Skin epidermis (tissue), 12 donors: Measurements from ENCODE around the gene CLASP1.
"Not testable (repeated sequence)": the region's sequence is repeated elsewhere in the genome, so short reads cannot be mapped to it uniquely, and the experiment has no call there.

Experiments
- H3K27ac ChIP-seq, 21 experiments: fragments of 200-600 bp; sonication (generic) in 11 of 21; one replicate each; pipeline ENCODE4 v1.5.0; 2020; ENCODE audit warnings: mild to moderate bottlenecking in 3 of 21, inconsistent platforms in 2 of 21, moderate library complexity in 2 of 21
- H3K4me3 ChIP-seq, 7 experiments: fragments of 200-600 bp; sonication (generic) in 2 of 7; one replicate each; pipeline ENCODE4 v1.5.0; 2020; ENCODE audit warnings: inconsistent platforms in 2 of 7, mild to moderate bottlenecking in 2 of 7, moderate library complexity in 1 of 7

Gene CLASP1

DNA sequence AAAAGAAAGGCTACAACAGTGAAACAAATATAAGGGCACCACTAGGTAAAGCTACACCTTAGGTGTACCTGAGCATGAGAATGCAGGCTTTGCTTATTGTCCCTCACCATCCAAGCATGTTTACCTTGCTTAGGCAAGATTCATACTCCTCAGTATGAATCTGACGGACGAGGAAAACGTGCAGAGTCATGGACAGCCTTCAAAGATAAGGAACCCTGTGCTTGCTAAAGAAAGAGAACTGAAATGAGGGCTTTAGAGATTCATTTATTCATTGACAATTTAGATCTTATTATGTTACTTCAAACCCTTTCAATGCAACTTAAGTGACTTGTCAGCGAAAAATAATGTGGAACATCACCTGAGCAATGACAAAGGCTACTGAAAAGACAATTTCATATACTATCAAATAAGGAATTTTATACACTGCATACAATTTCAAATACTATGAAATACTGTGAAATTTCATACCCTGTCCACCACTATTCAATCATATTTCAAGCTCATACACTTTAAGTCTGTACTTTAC lies 21.7 kb downstream of the CLASP1 start:
- Histone ChIP-seq H3K4me3 (no peak overlapping the region), H3K27ac (no peak overlapping the region)

GRCh38 chr2:121626777-121627524 lies 22.3 kb downstream of the CLASP1 start:
- H3K27ac ChIP-seq = no peak overlapping the region
- H3K4me3 ChIP-seq = no peak overlapping the region

DNA sequence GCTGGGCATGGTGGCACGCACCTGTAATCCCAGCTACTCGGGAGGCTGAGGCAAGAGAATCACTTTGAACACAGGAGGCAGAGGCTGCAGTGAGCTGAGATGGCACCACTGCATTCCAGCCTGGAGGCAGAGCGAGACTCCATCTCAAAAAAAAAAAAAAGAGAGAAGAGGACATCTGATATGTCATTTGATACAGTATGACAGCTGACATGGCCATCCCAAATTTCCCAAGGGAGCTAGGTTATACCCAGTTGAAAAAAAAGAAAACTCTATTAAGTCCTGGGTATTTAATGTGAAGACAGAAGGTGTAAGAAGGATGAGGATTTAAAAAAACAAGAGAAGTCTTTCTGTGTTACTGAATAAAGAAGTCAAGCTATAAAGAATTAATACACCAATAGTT lies 23.3 kb downstream of the CLASP1 start:
- no peak overlapping the region for H3K4me3 ChIP-seq
- H3K27ac ChIP-seq = no peak overlapping the region

GRCh38 chr2:121617042-121617599 lies 32.1 kb downstream of the CLASP1 start:
- H3K27ac ChIP-seq = no peak overlapping the region

DNA sequence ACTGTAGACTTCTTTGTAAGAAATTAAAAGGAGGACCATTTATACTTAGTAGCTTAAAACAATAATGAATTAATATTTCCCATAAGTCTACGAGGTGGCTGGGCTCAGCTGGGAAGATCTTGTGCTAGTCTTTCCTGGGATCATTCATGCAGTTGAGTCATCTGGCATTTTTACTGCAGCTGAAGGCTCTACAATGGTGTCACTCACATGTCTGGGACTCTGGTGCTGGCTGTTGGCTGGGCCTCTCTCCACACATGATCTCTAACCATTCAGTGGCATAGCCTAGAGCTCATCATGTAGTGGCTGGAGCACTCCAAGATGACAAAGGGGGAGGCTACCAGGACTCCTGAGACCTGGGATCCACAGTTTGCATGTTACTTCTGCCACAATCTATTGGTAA lies 35.5 kb downstream of the CLASP1 start:
- Histone ChIP-seq H3K27ac (no peak overlapping the region), H3K4me3 (no peak overlapping the region)

More at GRCh38 chr2:121617042-121617599, 32.1 kb downstream of the CLASP1 start:
- H3K4me3 ChIP-seq = no peak overlapping the region

- Histone ChIP-seq H3K27ac (no peak overlapping the region), H3K4me3 (no peak overlapping the region)
Measured at GRCh38 chr2:121613152-121613551, 36.1 kb downstream of the CLASP1 start.

DNA sequence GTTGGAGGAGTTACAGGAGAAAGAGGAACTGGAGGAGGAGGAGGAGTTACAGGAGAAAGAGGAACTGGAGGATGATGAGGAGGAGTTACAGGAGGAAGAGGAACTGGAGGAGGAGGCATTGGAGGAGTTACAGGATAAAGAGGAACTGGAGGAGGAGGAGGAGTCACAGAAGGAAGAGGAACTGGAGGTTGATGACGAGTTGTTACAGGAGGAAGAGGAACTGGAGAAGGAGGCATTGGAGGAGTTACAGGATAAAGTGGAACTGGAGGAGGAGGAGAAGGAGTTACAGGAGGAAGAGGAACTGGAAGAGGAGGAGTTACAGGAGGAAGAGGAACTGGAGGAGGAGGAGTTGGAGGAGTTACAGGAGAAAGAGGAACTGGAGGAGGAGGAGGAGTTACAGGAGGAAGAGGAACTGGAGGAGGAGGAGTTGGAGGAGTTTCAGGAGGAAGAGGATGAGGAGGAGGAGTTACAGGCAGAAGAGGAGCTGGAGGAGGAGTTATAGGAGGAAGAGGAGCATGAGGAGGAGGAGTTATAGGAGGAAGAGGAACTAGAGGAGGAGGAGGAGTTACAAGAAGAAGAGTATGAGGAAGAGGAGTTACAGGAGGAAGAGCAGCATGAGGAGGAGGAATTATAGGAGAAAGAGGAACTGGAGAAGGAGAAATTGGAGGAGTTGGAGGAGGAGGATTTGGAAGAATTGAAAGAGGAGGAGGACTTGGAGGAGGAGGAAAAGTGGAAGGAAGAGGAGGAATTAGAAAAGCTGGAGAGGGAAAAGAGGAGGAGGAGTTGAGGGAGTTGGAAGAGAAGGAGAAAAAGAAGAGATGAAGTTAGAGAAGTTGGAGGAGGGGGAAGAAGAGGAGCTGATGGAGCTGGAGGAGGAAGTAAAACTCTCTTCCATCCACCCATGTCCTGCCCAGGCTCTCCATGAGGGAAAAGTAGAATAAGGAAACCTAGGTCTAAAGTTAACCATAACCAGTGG lies 37.2 kb downstream of the CLASP1 start:
- Histone ChIP-seq H3K4me3 (no peak overlapping the region), H3K27ac (no peak overlapping the region)

- H3K27ac ChIP-seq, H3K4me3 ChIP-seq: not testable (repeated sequence)
Measured at GRCh38 chr2:121611048-121611649, 38.1 kb downstream of the CLASP1 start.

- not testable (repeated sequence) for H3K4me3 ChIP-seq, H3K27ac ChIP-seq
Measured at GRCh38 chr2:121610487-121610874, 38.8 kb downstream of the CLASP1 start.

GRCh38 chr2:121608967-121609366 lies 40.3 kb downstream of the CLASP1 start:
- Histone ChIP-seq H3K4me3 (no peak overlapping the region), H3K27ac (no peak overlapping the region)

DNA sequence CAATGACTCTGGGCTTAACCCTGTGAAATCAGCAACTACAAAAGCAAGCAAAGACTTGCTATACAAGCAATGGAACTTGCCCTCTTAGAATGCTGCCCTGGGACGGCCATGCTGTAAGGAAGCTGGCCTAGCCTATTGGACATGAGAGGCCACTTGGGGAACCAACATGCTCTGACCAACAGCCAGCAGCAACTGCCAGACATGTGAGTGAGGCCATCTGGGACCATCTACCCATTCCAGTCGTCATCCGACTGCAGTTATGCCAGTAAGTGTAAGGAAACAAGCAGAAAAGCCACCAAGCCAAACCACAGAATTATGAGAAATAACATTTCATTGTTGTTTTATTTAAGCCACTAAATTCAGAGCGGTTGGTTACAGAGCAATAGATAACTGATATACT lies 40.9 kb downstream of the CLASP1 start:
- H3K4me3 ChIP-seq = no peak overlapping the region
- no peak overlapping the region for H3K27ac ChIP-seq

DNA sequence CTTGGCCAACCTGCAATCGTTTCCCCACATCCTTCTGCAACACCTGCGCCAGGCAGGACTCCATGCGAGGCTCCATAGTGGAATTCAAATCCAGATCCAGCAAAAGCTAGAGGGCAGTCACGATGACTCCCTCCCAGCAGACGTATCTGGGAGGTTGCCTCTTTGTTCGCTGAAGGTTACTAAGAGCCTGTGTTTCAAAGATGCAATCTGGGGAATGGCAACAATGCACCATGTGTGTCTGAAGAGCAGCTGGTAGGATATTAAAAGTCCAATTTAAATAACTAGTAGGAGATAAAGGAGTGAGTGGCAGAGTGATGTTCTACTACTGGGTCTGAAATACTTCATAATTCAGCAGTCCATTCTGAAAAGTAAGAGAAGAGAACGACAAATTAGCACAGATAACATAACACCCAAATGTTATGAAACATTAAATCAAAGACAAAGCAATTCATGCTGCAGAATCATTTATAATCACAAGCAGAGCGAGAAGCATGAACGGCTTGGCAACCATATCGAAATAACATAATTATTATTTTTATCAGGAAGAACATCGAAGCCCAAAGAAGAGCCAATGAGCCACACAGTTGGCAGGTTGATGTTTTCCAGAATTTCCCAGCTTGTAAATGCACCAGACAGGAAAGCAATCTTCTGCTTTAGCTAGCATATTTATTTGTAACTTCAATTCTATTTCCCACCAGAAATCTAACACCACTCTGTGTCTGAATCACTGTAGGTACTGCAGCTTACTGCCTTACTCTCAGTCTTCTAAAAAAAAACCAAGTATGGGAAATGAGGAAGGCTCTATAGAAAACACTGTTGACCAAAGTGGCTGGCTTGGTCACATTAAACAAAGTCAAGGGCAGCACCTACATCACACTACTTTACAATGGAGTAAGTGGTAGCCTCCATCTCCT lies 43.2 kb downstream of the CLASP1 start:
- H3K27ac ChIP-seq = peak overlapping the region in 2 of 21 experiments; percentile 3 to 10
- H3K4me3 ChIP-seq = no peak overlapping the region

GRCh38 chr2:121603185-121603584 lies 46.1 kb downstream of the CLASP1 start:
- no peak overlapping the region for H3K4me3 ChIP-seq
- H3K27ac ChIP-seq = no peak overlapping the region

DNA sequence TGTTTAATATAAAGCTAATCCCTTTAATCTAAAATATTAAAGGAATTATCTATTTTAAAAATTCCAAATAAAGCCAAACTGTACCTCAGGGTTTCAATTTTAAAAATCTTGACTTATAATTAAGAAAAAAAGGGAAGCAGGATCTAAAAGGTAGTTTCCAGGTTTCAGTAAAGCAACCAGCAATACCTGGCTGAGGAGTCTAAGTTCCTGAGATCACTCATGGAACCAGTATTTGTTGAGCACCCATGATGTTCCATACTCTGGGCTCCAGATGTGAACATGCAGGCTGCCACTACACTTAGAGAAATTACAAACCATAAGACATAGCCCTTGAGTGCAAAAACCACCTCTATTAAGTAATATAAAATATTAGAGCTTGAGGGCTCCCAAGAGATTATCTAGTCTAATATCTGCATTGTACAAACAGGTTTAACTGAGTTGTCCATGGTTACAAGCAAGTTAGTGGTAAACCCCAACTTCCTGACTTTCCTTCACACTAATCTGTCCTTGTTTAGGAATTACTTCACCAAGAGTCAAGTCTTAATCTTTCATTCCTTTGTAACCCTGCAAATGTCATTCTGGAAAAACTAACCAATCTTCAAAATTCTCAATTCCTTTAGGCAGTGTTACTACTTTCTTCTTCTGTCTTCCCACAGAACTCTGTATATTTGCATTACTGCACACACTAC lies 49.2 kb downstream of the CLASP1 start:
- no peak overlapping the region for H3K27ac ChIP-seq
- H3K4me3 ChIP-seq = no peak overlapping the region

DNA sequence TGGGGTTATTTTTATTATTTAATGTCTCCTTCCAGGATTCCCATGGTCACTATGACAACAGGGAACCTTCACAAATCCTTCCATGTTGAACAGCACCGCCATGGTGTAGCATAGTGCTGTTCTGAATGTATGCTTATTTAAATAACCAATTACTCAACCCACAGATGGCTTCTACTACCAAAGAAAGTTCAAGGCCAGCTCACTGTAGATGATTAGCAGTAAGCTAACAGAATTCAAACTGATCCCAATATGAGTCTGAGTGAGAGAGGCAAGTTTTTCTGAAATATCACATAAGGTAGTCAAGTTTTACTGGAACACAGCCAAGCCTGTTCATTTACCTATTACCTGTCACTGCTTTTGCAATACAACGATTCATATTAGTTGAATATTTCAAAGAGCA lies 51.2 kb downstream of the CLASP1 start:
- H3K4me3 ChIP-seq = no peak overlapping the region
- H3K27ac ChIP-seq = no peak overlapping the region

- Histone ChIP-seq H3K4me3 (no peak overlapping the region), H3K27ac (peak overlapping the region in 12 of 21 experiments; percentile 1 to 61 (median 36))
Measured at GRCh38 chr2:121596221-121597080, 52.8 kb downstream of the CLASP1 start.
